Esophagus muscularis mucosa (tissue), 4 donors: ENCODE results near the gene AGBL1. TPM values are rescaled to one million over a fixed set of nuclear protein-coding genes. Genes with fewer than 3 reads are reported as not detected.

Source experiments
- DNase-seq: peaks from one replicate; pipeline ENCODE4 v3.0.0-alpha.2; 2017; ENCODE audit errors: extremely low spot score
- H3K27ac ChIP-seq, 4 donors: fragments of 200-600 bp; sonication (generic); replicated peaks in 1 of 4; 1 replicate in 3 of 4; 2 replicates in 1 of 4; pipeline ENCODE4 v1.5.1; 2016 to 2019; ENCODE audit warnings: mild to moderate bottlenecking in 1 of 4
- H3K27me3 ChIP-seq, 4 donors: fragments of 200-600 bp; sonication (generic); one replicate each; pipeline versions ENCODE4 v1.5.1 to v1.6.0; 2016 to 2019
- H3K36me3 ChIP-seq, 4 donors: fragments of 200-600 bp; sonication (generic); one replicate each; pipeline ENCODE4 v1.5.1; 2016 to 2019
- H3K4me1 ChIP-seq, 4 donors: fragments of 200-600 bp; sonication (generic); one replicate each; pipeline ENCODE4 v1.5.1; 2016 to 2019
- H3K4me3 ChIP-seq, 4 donors: fragments of 200-600 bp; sonication (generic); 1 replicate in 2 of 4; 2 replicates in 2 of 4; pipeline ENCODE4 v1.5.1; 2016 to 2019; ENCODE audit warnings: mild to moderate bottlenecking in 4 of 4, moderate library complexity in 1 of 4
- H3K9me3 ChIP-seq, 4 donors: fragments of 200-600 bp; sonication (generic); 1 replicate in 3 of 4; 2 replicates in 1 of 4; pipeline ENCODE4 v1.5.1; 2016 to 2019
- EP300 ChIP-seq: sonication (generic); formaldehyde crosslinking; IDR thresholded peaks from one replicate; pipeline ENCODE4 v1.6.1; 2017; ENCODE audit warnings: antibody characterized with exemption
- POLR2A ChIP-seq: fragments of 450-650 bp; IDR thresholded peaks from one replicate; pipeline ENCODE4 v1.6.1; 2017; ENCODE audit warnings: antibody characterized with exemption, moderate library complexity, mild to moderate bottlenecking, low read depth
- POLR2AphosphoS5 ChIP-seq, 2 donors: sonication (generic); formaldehyde crosslinking; IDR thresholded peaks; one replicate each; pipeline ENCODE4 v1.6.1; 2017; ENCODE audit warnings: antibody characterized with exemption in 2 of 2
- WGBS: methylation state at CpG from one replicate; pipeline ENCODE4 v1.1.5; 2018; 5-methylcytosine and 5-hydroxymethylcytosine counted together
- intact Hi-C: fragments of 100-400 bp; cut with DNase I; formaldehyde crosslinking; loops from one replicate; pipeline ENCODE4 v1.15.1; 2023
- total RNA-seq, 4 donors: library from RNA; depleted of rRNA; stranded (reverse); fragments of >200 nt; gene quantifications; one replicate each; pipeline versions ENCODE4 v1.1.0 to v1.2.1, GENCODE V29; 2016
- TF ChIP-seq, protein P1 (sequence below), 3 experiments: fragments of 200-600 bp in 2 of 3; fragments of 450-650 bp in 1 of 3; sonication (generic) in 2 of 3; IDR thresholded peaks; one replicate each; pipeline ENCODE4 v1.5.1; 2017 to 2019; ENCODE audit warnings: antibody characterized with exemption in 3 of 3, mild to moderate bottlenecking in 2 of 3, moderate library complexity in 1 of 3

Gene AGBL1
- total RNA-seq, 4 donors from 2014 or later = 0.06 TPM; not detected in 3

DNA sequence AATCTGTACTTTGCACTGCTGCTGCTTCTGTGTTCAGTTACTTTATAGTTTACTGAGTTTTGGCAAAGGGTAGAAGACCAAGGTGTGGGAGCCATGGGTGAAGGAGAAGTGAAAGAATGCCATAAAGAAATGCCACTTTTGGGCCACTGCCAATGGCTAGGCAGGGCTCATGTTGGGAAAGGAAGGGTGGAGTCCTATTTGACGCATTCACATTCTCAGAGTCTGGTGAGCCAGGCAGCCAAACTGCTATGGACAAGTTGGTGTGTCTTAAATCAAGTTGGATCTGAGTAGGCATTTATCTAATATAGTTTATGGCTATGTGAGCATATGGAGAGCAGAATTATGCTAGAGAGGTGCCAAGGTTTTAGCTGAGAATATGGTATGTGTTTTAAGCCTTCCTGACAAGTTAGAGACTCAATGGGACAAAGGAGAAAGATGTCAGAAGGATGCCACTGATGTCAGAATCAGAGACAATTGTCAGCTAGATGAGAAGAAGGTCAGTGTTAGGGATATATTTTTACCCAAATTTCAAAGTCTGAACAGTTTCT lies 296.1 kb downstream of the AGBL1 start:
- Histone ChIP-seq H3K9me3 (no peaks in the 10 kb centered on the region), H3K27ac (no peak overlapping the region), H3K36me3 (no peaks in the 10 kb centered on the region), H3K27me3 (no peaks in the 10 kb centered on the region), H3K4me1 (no peaks in the 10 kb centered on the region), H3K4me3 (no peak overlapping the region)
- TF ChIP-seq POLR2AphosphoS5 (IDR thresholded peaks at IDR 0.05) (no peak), POLR2A (no peak), EP300 (no peak)
- TF ChIP-seq, protein P1, sequence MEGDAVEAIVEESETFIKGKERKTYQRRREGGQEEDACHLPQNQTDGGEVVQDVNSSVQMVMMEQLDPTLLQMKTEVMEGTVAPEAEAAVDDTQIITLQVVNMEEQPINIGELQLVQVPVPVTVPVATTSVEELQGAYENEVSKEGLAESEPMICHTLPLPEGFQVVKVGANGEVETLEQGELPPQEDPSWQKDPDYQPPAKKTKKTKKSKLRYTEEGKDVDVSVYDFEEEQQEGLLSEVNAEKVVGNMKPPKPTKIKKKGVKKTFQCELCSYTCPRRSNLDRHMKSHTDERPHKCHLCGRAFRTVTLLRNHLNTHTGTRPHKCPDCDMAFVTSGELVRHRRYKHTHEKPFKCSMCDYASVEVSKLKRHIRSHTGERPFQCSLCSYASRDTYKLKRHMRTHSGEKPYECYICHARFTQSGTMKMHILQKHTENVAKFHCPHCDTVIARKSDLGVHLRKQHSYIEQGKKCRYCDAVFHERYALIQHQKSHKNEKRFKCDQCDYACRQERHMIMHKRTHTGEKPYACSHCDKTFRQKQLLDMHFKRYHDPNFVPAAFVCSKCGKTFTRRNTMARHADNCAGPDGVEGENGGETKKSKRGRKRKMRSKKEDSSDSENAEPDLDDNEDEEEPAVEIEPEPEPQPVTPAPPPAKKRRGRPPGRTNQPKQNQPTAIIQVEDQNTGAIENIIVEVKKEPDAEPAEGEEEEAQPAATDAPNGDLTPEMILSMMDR (IDR thresholded peaks at IDR 0.05) = no peak
- 81% methylated on average over 1 of the region's 1 CpG for WGBS
- DNase-seq = no peak
- intact Hi-C loops = no loop called here

DNA sequence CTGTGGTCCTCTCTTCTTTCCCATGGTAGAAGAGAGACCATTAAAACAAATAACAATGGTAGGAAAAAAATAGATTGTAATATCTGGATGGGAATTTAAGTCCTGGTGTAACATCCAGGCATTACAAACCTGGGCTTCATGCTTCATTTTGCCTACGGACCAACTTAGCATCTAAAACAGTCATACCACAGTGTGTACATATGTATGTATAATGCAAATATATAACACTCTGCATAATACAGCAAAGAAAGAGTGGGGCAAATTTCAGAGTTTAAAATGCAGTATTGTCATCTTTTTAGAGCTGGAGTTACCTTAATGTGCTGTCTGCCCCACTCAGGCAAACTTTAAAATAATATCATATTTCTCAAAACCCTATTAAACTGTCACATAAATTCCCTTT lies 298.2 kb downstream of the AGBL1 start:
- Histone ChIP-seq H3K27me3 (no peaks in the 10 kb centered on the region), H3K36me3 (no peaks in the 10 kb centered on the region), H3K9me3 (no peaks in the 10 kb centered on the region), H3K4me3 (no peak overlapping the region), H3K27ac (no peak overlapping the region), H3K4me1 (no peaks in the 10 kb centered on the region)
- WGBS = 89% methylated on average over 1 of the region's 1 CpG
- no peak for DNase-seq
- intact Hi-C loops = no loop called here
- no peak for TF ChIP-seq POLR2AphosphoS5 (IDR thresholded peaks at IDR 0.05)
- no peak for TF ChIP-seq EP300
- TF ChIP-seq, protein P1 (IDR thresholded peaks at IDR 0.05) = no peak

DNA sequence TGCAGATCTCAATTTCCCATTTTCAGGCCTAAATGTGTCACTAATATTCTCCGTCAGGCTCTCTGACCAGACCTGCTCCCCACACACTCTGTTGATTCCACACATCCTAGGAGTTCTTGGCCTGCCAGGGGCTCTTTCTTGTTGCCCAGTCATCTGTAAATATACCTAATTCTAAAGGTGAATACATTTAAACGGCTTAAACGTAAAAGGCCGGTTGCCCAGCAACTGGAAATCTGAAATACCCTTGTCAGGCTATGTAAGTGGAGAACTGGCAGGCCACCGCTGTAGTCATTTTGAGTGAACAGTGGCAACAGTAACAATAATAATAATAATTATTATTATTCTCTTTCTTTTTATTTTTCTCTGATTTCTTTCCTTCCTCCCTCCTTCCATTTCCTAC lies 302.7 kb downstream of the AGBL1 start:
- Histone ChIP-seq H3K9me3 (no peaks in the 10 kb centered on the region), H3K4me1 (no peaks in the 10 kb centered on the region), H3K27ac (no peak overlapping the region), H3K27me3 (no peaks in the 10 kb centered on the region), H3K36me3 (no peaks in the 10 kb centered on the region), H3K4me3 (no peak overlapping the region)
- no peak for DNase-seq
- TF ChIP-seq POLR2A (no peak), EP300 (no peak), POLR2AphosphoS5 (IDR thresholded peaks at IDR 0.05) (no peak)
- TF ChIP-seq, protein P1 (IDR thresholded peaks at IDR 0.05) = no peak
- 57% methylated on average over 5 of the region's 5 CpGs for WGBS
- intact Hi-C loops = no loop called here

DNA sequence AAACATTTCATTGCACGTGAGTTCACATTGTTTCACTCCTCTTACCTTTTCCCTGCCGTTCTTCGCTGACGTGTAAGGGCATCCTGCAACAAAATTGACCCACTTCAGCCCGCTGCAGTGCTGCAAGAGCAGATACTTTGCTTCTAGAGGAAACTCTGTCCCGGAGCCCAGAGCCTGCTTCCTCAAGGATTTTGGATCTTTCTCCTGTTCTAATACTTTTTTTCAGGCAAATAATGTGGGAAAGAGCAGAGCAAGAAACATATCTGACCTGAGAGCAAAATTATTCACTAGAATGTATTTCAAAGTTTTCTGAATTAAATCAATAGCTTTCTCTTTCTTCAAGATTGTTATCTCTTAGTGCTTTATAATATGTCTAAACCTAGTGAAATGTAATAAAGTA lies 303.9 kb downstream of the AGBL1 start:
- Histone ChIP-seq H3K27ac (no peak overlapping the region), H3K4me3 (no peak overlapping the region), H3K9me3 (no peaks in the 10 kb centered on the region), H3K27me3 (no peaks in the 10 kb centered on the region), H3K36me3 (no peaks in the 10 kb centered on the region), H3K4me1 (no peaks in the 10 kb centered on the region)
- 86% methylated on average over 6 of the region's 6 CpGs for WGBS
- TF ChIP-seq EP300 = no peak
- no peak for TF ChIP-seq POLR2A
- no peak for TF ChIP-seq POLR2AphosphoS5 (IDR thresholded peaks at IDR 0.05)
- TF ChIP-seq, protein P1 (IDR thresholded peaks at IDR 0.05) = no peak
- DNase-seq = no peak
- intact Hi-C loops = no loop called here

DNA sequence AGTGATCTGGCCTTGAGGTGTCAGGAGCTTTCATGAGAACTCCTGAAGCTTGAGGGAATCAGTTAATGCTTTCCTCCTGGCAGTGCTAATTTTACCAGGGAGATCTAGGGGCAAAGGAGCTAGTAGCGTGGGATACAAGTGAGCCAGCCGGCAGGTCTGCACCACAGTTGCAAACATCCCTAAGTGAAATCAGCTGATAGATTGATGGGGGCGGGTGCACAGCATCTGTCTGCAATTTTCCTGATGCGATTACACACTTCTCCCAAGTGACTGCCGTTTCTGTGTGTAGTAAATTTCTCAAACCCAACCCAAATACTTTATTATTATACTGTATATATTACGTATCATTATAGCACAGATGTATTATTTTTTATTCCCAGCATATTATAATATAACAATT lies 304.5 kb downstream of the AGBL1 start:
- TF ChIP-seq POLR2A (no peak), EP300 (no peak), POLR2AphosphoS5 (IDR thresholded peaks at IDR 0.05) (no peak)
- TF ChIP-seq, protein P1 (IDR thresholded peaks at IDR 0.05) = no peak
- intact Hi-C loops = no loop called here
- Histone ChIP-seq H3K36me3 (no peaks in the 10 kb centered on the region), H3K4me1 (no peaks in the 10 kb centered on the region), H3K9me3 (no peaks in the 10 kb centered on the region), H3K27ac (no peak overlapping the region), H3K4me3 (no peak overlapping the region), H3K27me3 (no peaks in the 10 kb centered on the region)
- 58% methylated on average over 6 of the region's 6 CpGs for WGBS
- DNase-seq = no peak
